Progenitor cell of endocrine pancreas (in vitro differentiated cells): ENCODE data around the gene CHST13. TPM values are rescaled to one million over a fixed set of nuclear protein-coding genes. Genes with fewer than 3 reads are reported as not detected.

Source experiments
- DNase-seq: peaks from one replicate; pipeline ENCODE4 v3.0.0; 2021; ENCODE audit warnings: low spot score; ENCODE audit not compliant: unreplicated experiment
- H3K27ac Mint-ChIP-seq: 2 replicates; pipeline ENCODE4 v1.8.0; 2021; ENCODE audit warnings: mild to moderate bottlenecking, moderate library complexity, mixed read lengths
- H3K27me3 Mint-ChIP-seq: 2 replicates; pipeline ENCODE4 v1.8.0; 2021; ENCODE audit warnings: mixed read lengths
- H3K36me3 Mint-ChIP-seq: 2 replicates; pipeline ENCODE4 v1.8.0; 2022; ENCODE audit warnings: mixed read lengths; ENCODE audit not compliant: insufficient read depth
- H3K4me1 Mint-ChIP-seq: 2 replicates; pipeline ENCODE4 v1.8.0; 2021; ENCODE audit warnings: low read depth, mixed read lengths
- H3K4me3 Mint-ChIP-seq: 2 replicates; pipeline ENCODE4 v1.8.0; 2021; ENCODE audit warnings: low read depth, mild to moderate bottlenecking, moderate library complexity, mixed read lengths
- H3K9me3 Mint-ChIP-seq: 2 replicates; pipeline ENCODE4 v1.8.0; 2021; ENCODE audit warnings: low read depth, mixed read lengths
- total RNA-seq: library from RNA; stranded (reverse); gene quantifications from 2 replicates; pipeline ENCODE4 v1.2.1, GENCODE V29; 2021
- TF ChIP-seq, protein P1 (sequence below): fragments of 200-600 bp; sonication (generic); IDR thresholded peaks from one replicate; pipeline ENCODE4 v1.5.0; 2021; ENCODE audit warnings: antibody characterized with exemption, mild to moderate bottlenecking; ENCODE audit not compliant: unreplicated experiment

CHST13 gene
- total RNA-seq, 1 donor from 2014 or later: 0.36 TPM

- TF ChIP-seq, protein P1, sequence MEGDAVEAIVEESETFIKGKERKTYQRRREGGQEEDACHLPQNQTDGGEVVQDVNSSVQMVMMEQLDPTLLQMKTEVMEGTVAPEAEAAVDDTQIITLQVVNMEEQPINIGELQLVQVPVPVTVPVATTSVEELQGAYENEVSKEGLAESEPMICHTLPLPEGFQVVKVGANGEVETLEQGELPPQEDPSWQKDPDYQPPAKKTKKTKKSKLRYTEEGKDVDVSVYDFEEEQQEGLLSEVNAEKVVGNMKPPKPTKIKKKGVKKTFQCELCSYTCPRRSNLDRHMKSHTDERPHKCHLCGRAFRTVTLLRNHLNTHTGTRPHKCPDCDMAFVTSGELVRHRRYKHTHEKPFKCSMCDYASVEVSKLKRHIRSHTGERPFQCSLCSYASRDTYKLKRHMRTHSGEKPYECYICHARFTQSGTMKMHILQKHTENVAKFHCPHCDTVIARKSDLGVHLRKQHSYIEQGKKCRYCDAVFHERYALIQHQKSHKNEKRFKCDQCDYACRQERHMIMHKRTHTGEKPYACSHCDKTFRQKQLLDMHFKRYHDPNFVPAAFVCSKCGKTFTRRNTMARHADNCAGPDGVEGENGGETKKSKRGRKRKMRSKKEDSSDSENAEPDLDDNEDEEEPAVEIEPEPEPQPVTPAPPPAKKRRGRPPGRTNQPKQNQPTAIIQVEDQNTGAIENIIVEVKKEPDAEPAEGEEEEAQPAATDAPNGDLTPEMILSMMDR: no peak
- Mint-ChIP-seq H3K4me3 (no peak overlapping the region), H3K9me3 (no peaks in the 10 kb centered on the region), H3K36me3 (no peaks in the 10 kb centered on the region), H3K27me3 (peaks cover 11% of the 10 kb centered on the region), H3K27ac (no peak overlapping the region), H3K4me1 (no peaks in the 10 kb centered on the region)
- DNase-seq: no peak
Measured at GRCh38 chr3:126509597-126510307, 14.2 kb upstream of the CHST13 start.

DNA sequence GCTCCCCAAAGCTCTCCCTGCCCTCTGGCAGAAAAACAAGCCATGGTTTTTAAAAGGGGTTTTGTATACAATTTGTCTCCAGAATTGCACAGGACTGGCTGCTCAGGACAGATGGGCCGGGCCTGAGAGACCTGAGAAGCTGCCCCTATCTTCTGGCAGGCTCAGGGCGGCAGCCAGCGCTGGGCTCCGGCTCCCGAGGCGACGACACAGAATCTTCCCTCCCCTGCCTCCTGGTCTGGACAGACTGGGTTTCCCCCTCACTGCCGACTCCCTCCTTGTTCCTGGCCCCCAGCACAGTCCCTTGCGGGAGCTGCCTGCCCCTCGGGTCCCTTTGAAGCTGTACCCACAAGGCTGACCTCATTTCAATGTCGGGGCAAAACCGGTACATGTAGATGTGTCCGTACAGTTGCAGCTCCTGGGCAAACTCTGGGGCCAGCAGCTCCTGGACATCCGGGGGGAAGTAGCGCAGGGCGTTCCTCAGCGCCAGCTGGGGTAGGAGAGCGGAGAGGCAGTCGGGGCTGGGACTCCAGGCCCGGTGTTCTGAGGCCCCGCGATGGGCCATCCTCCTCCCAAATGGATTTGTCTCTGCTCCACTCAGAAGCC lies 13.5 kb upstream of the CHST13 start:
- H3K27ac Mint-ChIP-seq: no peak overlapping the region
- TF ChIP-seq, protein P1: no peak
- no peak for DNase-seq

DNA sequence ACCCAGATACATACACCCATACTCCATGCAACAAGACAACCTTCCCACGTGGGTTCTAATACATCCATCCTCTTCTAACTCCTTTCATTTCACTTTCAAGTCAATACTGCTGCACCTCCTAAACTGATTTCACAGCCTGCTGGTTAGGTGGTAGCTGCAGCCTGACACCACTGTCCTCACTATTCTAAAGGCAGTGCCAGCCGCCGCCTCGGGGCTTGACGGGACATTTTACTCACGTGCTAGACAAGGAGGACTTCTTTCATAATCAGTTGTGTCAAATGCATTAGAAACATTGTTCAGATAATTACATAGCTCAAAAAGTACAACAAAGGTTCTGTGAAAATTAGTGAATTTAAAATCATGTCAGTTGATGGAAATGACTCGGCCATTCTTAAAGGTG lies 12.7 kb upstream of the CHST13 start:
- Mint-ChIP-seq H3K27ac (no peak overlapping the region), H3K27me3 (peaks cover 11% of the 10 kb centered on the region), H3K4me3 (no peak overlapping the region), H3K36me3 (no peaks in the 10 kb centered on the region), H3K4me1 (no peaks in the 10 kb centered on the region), H3K9me3 (no peaks in the 10 kb centered on the region)
- no peak for DNase-seq
- TF ChIP-seq, protein P1: no peak

More for the DNA sequence above, 13.5 kb upstream of the CHST13 start:
- Mint-ChIP-seq H3K36me3 (no peaks in the 10 kb centered on the region), H3K4me1 (no peaks in the 10 kb centered on the region), H3K4me3 (no peak overlapping the region), H3K9me3 (no peaks in the 10 kb centered on the region), H3K27me3 (peaks cover 11% of the 10 kb centered on the region)

DNA sequence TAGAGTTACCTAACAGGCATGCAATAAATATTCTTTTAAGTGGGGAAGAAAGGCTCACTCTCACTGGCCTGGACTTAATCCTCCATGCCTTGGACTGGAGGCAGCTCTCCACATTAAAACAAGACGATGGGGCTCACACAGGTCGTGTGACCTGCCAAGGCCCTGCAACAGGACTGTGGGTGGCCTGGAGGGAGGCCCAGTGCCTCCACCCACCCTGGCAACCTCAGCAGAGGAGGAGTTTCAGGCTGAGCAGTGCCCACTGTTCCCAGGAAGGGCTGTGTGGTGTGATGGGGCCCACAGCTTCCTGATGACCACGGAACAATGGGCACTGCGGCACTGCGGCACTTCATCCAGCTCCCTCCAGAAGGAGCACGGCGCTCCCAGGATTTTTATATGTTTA lies 11.9 kb upstream of the CHST13 start:
- no peak for DNase-seq
- no peaks in the 10 kb centered on the region for H3K9me3 Mint-ChIP-seq
- TF ChIP-seq, protein P1: no peak
- no peaks in the 10 kb centered on the region for H3K36me3 Mint-ChIP-seq
- peaks cover 11% of the 10 kb centered on the region for H3K27me3 Mint-ChIP-seq
- no peak overlapping the region for H3K4me3 Mint-ChIP-seq
- no peaks in the 10 kb centered on the region for H3K4me1 Mint-ChIP-seq
- H3K27ac Mint-ChIP-seq: no peak overlapping the region

GRCh38 chr3:126512916-126513650 lies 10.9 kb upstream of the CHST13 start:
- Mint-ChIP-seq H3K36me3 (no peaks in the 10 kb centered on the region), H3K9me3 (no peaks in the 10 kb centered on the region), H3K4me3 (no peak overlapping the region), H3K27me3 (peaks cover 11% of the 10 kb centered on the region), H3K4me1 (no peaks in the 10 kb centered on the region), H3K27ac (no peak overlapping the region)
- TF ChIP-seq, protein P1: no peak
- no peak for DNase-seq
